Activated CD8-positive, alpha-beta memory T cell treated with anti-CD3 and anti-CD28 coated beads, Interleukin-2, amount 50 U/mL, for 4 hours (primary cell): ENCODE measurements around the gene UBL5.
"Not testable (repeated sequence)": the region's sequence is repeated elsewhere in the genome, so short reads cannot be mapped to it uniquely, and the experiment has no call there.

Experiments
- DNase-seq: peaks from one replicate; pipeline ENCODE4 v3.0.0-alpha.2; 2020

Gene UBL5

GRCh38 chr19:9818175-9818733 is 9.5 kb upstream of the UBL5 start:
- no peak for DNase-seq

- DNase-seq, result peak; percentile 100
Observed at GRCh38 chr19:9818734-9819595, 8.8 kb upstream of the UBL5 start, which contains the start of gene FBXL12. Gene FBXL12 (minus strand): TSS chr19:9819079. CDS start chr19:9818813, 266 bp downstream.

GRCh38 chr19:9819596-9819909 is 8.2 kb upstream of the UBL5 start:
- no peak for DNase-seq

- DNase-seq, result not testable (repeated sequence)
Observed at GRCh38 chr19:9820034-9820433, 7.7 kb upstream of the UBL5 start.

- no peak for DNase-seq
Observed at GRCh38 chr19:9823816-9824215, 3.9 kb upstream of the UBL5 start.

- no peak for DNase-seq
Observed at GRCh38 chr19:9828551-9829063, 889 bp downstream of the UBL5 start.

GRCh38 chr19:9834307-9834725 is 6.6 kb downstream of the UBL5 start:
- no peak for DNase-seq

- DNase-seq, result peak; percentile 99
Observed at GRCh38 chr19:9834726-9835506, 7.2 kb downstream of the UBL5 start, which contains the start of gene PIN1. Gene PIN1 (plus strand): TSS chr19:9835318. CDS start chr19:9835345, 27 bp downstream.

GRCh38 chr19:9835507-9835949 is 7.8 kb downstream of the UBL5 start:
- DNase-seq, result no peak

- DNase-seq, result no peak
Observed at GRCh38 chr19:9836021-9836420, 8.3 kb downstream of the UBL5 start.

- DNase-seq, result no peak
Observed at GRCh38 chr19:9838324-9838723, 10.6 kb downstream of the UBL5 start.

GRCh38 chr19:9839415-9839814 is 11.7 kb downstream of the UBL5 start:
- no peak for DNase-seq

- no peak for DNase-seq
Observed at GRCh38 chr19:9842834-9843625, 15.3 kb downstream of the UBL5 start.

- DNase-seq, result not testable (repeated sequence)
Observed at GRCh38 chr19:9843626-9844273, 16.0 kb downstream of the UBL5 start.

GRCh38 chr19:9847087-9847671 is 19.5 kb downstream of the UBL5 start:
- DNase-seq, result peak; percentile 65

- peak; percentile 48 for DNase-seq
Observed at GRCh38 chr19:9848060-9848459, 20.3 kb downstream of the UBL5 start.

- DNase-seq, result no peak
Observed at GRCh38 chr19:9848762-9849161, 21.0 kb downstream of the UBL5 start.

GRCh38 chr19:9849791-9850190 is 22.1 kb downstream of the UBL5 start:
- DNase-seq, result no peak

- DNase-seq, result no peak
Observed at GRCh38 chr19:9850235-9850959, 22.7 kb downstream of the UBL5 start.

- no peak for DNase-seq
Observed at GRCh38 chr19:9854282-9854846, 26.6 kb downstream of the UBL5 start.
